Coronary artery (tissue), 2 donors: ENCODE data around the gene SLC35A4.
"Not testable (repeated sequence)": the region's sequence is repeated elsewhere in the genome, so short reads cannot be mapped to it uniquely, and the experiment has no call there.

Source experiments
- DNase-seq: peaks from one replicate; pipeline ENCODE4 v3.0.0-alpha.2; 2017; ENCODE audit warnings: low spot score
- H3K27ac ChIP-seq, 2 donors: fragments of 200-600 bp; sonication (generic); one replicate each; pipeline ENCODE4 v1.5.1; 2016 to 2019
- H3K4me3 ChIP-seq: fragments of 200-600 bp; sonication (generic); 2 replicates; pipeline ENCODE4 v1.5.1; 2016; ENCODE audit warnings: mild to moderate bottlenecking, moderate library complexity
- TF ChIP-seq, protein P1 (sequence below): fragments of 200-600 bp; sonication (generic); IDR thresholded peaks from one replicate; pipeline ENCODE4 v1.5.1; 2019; ENCODE audit warnings: antibody characterized with exemption

SLC35A4 gene

GRCh38 chr5:140600096-140600495, 35.5 kb downstream of the SLC35A4 start:
- DNase-seq, result no peak
- no peak overlapping the region for H3K27ac ChIP-seq
- TF ChIP-seq, protein P1, sequence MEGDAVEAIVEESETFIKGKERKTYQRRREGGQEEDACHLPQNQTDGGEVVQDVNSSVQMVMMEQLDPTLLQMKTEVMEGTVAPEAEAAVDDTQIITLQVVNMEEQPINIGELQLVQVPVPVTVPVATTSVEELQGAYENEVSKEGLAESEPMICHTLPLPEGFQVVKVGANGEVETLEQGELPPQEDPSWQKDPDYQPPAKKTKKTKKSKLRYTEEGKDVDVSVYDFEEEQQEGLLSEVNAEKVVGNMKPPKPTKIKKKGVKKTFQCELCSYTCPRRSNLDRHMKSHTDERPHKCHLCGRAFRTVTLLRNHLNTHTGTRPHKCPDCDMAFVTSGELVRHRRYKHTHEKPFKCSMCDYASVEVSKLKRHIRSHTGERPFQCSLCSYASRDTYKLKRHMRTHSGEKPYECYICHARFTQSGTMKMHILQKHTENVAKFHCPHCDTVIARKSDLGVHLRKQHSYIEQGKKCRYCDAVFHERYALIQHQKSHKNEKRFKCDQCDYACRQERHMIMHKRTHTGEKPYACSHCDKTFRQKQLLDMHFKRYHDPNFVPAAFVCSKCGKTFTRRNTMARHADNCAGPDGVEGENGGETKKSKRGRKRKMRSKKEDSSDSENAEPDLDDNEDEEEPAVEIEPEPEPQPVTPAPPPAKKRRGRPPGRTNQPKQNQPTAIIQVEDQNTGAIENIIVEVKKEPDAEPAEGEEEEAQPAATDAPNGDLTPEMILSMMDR, result no peak
- no peak overlapping the region for H3K4me3 ChIP-seq

DNA sequence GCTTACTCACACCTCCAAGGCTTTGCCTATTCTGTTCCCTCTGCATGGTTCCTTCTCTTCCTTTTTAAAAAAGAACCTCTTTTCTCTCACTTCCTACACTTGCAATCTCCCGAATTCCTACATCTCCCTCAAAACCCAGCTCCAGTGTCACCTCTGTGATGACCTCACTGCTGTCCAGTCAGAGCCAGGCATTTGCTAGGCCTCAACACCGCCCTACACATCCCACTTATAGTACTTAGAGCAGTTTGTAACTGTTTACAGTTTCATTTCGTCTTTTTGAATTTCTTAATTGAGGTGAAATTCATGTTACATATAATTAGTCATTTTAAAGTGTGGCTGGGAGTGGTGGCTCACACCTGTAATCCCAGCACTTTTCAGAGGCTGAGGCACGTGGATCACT, 37.5 kb downstream of the SLC35A4 start:
- Histone ChIP-seq H3K4me3 (no peak overlapping the region), H3K27ac (peak overlapping the region in 1 of 2 donors; percentile 69)
- no peak for DNase-seq
- TF ChIP-seq, protein P1, result no peak

GRCh38 chr5:140603446-140603698, 38.7 kb downstream of the SLC35A4 start:
- DNase-seq, H3K4me3 ChIP-seq: not testable (repeated sequence)
- peak overlapping the region in 1 of 2 donors; percentile 45 for H3K27ac ChIP-seq

DNA sequence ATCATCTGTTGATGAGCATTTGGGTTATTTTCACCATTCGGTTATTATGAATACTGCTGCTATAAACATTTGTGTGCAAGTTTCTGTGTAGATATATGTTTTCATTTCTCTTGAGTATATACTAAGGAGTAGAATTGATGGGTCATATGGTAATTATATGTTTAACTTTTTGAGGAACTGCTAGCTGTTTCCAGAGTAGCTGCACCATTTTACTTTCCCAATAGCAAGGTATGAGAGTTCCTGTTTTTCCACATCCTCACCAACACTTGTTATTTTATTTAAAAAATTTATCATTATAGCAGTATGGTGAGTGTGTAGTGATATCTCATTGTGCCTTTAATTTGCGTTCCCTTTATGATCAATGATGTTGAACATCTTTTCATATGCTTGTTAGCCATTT, 39.1 kb downstream of the SLC35A4 start:
- DNase-seq, result no peak
- TF ChIP-seq, protein P1, result no peak
- Histone ChIP-seq H3K4me3 (no peak overlapping the region), H3K27ac (peak overlapping the region in 1 of 2 donors; percentile 45)

DNA sequence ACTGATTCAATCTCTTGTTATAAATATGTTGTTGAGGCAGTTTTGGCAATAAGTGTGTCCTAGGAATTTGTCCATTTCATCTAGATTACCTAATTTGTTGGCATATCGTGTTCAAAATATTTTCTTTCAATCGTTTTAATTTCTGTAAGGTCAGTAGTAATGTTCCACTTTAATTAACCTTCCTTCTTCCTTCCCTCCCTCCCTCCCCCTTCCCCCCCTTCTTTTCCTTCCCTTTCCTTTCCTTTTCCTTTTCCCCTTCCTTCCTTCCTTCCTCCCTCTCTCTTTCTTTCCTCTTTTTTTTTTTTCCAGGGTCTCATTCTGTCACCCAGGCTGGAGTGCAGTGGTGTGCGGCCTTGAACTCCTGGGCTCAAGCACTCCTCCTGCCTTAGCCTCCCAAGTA, 41.3 kb downstream of the SLC35A4 start:
- TF ChIP-seq, protein P1, result no peak
- no peak overlapping the region for H3K27ac ChIP-seq

DNA sequence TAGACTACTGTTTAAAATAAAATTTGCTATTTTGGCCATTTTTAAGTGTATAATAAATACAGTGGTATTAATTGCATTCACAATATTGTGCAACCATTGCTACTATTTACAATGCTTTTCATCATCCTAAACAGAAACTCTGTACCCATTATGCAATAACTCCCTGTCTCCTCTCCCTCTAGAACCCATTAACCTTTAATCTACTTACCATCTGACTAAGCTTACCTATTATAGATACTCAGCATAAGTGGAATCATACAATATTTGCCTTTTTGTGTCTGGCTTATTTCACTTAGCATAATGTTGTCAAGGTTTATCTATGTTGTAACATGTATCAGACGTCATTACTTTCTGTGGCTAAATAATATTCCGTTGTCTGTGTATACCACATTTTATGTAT, 42.4 kb downstream of the SLC35A4 start:
- TF ChIP-seq, protein P1, result no peak
- Histone ChIP-seq H3K4me3 (no peak overlapping the region), H3K27ac (no peak overlapping the region)
- no peak for DNase-seq

More for the DNA sequence above, 41.3 kb downstream of the SLC35A4 start:
- DNase-seq, result no peak
- no peak overlapping the region for H3K4me3 ChIP-seq

DNA sequence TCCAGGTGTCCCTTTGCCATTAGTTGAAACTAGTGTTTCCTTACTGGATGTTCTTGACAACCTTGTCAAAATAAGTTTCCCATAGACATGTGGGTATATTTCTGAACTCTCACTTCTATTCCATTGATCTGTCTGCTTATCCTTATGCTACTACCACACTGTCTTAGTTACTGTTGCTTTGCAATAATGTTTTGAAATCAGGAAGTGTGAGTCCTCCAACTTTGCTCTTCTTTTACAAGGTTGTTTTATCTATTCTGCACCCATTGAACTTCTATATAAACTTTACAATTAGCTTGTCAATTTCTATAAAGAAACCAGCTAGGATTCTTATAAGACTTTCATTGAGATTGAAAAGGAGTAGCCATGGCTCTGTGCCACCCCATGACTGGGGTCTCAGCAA, 44.1 kb downstream of the SLC35A4 start:
- H3K4me3 ChIP-seq, result no peak overlapping the region
- H3K27ac ChIP-seq, result peak overlapping the region in 1 of 2 donors; percentile 51

More for the DNA sequence above, 44.1 kb downstream of the SLC35A4 start:
- DNase-seq, result no peak
- TF ChIP-seq, protein P1, result no peak
